Mononuclear cell (primary cell): ENCODE data around the gene RBFOX2. TPM values are rescaled to one million over a fixed set of nuclear protein-coding genes. Genes with fewer than 3 reads are reported as not detected.
"Not testable (repeated sequence)": the region's sequence is repeated elsewhere in the genome, so short reads cannot be mapped to it uniquely, and the experiment has no call there.

Experiments used
- H3K27me3 ChIP-seq: 2 replicates; pipeline ENCODE4 v1.6.0; 2011; ENCODE audit warnings: low read length, control low read depth; ENCODE audit not compliant: insufficient read depth
- H3K4me1 ChIP-seq: 2 replicates; pipeline ENCODE4 v1.5.1; 2011; ENCODE audit warnings: mild to moderate bottlenecking, low read length, control low read depth; ENCODE audit not compliant: insufficient read depth
- H3K4me3 ChIP-seq: 2 replicates; pipeline ENCODE4 v1.5.1; 2011; ENCODE audit warnings: mild to moderate bottlenecking, low read length, moderate library complexity
- H3K9me3 ChIP-seq: 2 replicates; pipeline ENCODE4 v1.5.1; 2011; ENCODE audit warnings: low read depth, mild to moderate bottlenecking, control low read depth, low read length
- total RNA-seq: library from RNA; depleted of rRNA; stranded (reverse); fragments of >200 nt; gene quantifications from one replicate; pipeline ENCODE4 v1.2.3, GENCODE V29; 2012

The RBFOX2 gene
- total RNA-seq, 1 donor: 0.42 TPM

DNA sequence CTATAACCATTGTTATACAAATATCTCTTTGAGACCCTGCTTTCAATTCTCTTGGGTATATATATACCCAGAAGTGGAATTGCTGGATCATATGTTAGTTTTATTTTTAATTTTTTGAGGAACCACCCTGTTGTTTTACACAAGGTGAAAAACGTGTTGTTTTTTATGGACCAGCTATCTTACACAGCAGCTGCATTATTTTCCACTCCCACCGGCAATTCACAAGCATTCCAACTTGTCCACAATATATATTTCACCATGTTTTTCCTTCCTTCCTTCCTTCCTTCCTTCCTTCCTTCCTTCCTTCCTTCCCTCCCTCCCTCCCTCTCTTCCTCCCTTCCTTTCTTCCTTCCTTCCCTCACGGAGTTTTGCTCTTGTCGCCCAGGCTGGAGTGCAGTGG lies 317.3 kb downstream of the RBFOX2 start:
- H3K4me1 ChIP-seq: no peaks in the 10 kb centered on the region
- H3K4me3 ChIP-seq: no peak overlapping the region
- no peaks in the 10 kb centered on the region for H3K27me3 ChIP-seq
- H3K9me3 ChIP-seq: no peaks in the 10 kb centered on the region

DNA sequence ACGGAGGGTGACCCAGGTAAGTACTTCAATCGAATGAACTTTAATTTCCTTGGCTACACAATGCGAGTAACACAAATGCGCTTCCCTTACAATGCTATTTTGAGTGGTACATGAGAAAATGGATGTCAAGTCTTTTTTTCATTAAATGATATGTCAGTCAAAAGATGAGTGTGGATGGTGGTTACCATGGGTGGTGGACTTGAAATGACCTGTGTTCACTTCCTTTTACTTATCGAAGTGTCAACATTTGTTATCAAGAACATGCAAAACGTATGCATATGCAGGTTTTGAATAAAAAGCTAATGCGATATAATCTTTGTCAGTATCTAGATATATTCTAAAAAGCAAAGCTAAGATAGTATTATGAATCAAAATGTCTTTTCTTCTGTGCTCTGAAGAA lies 319.7 kb downstream of the RBFOX2 start:
- H3K4me1 ChIP-seq: no peaks in the 10 kb centered on the region
- no peak overlapping the region for H3K4me3 ChIP-seq
- no peaks in the 10 kb centered on the region for H3K9me3 ChIP-seq
- H3K27me3 ChIP-seq: no peaks in the 10 kb centered on the region

- Histone ChIP-seq H3K4me3 (no peak overlapping the region), H3K4me1 (no peaks in the 10 kb centered on the region), H3K27me3 (no peaks in the 10 kb centered on the region), H3K9me3 (no peaks in the 10 kb centered on the region)
Measured at GRCh38 chr22:35708453-35708852, 320.2 kb downstream of the RBFOX2 start.

- H3K4me1 ChIP-seq: no peaks in the 10 kb centered on the region
- H3K9me3 ChIP-seq: no peaks in the 10 kb centered on the region
- no peak overlapping the region for H3K4me3 ChIP-seq
- H3K27me3 ChIP-seq: no peaks in the 10 kb centered on the region
Measured at GRCh38 chr22:35705141-35705540, 323.5 kb downstream of the RBFOX2 start.

DNA sequence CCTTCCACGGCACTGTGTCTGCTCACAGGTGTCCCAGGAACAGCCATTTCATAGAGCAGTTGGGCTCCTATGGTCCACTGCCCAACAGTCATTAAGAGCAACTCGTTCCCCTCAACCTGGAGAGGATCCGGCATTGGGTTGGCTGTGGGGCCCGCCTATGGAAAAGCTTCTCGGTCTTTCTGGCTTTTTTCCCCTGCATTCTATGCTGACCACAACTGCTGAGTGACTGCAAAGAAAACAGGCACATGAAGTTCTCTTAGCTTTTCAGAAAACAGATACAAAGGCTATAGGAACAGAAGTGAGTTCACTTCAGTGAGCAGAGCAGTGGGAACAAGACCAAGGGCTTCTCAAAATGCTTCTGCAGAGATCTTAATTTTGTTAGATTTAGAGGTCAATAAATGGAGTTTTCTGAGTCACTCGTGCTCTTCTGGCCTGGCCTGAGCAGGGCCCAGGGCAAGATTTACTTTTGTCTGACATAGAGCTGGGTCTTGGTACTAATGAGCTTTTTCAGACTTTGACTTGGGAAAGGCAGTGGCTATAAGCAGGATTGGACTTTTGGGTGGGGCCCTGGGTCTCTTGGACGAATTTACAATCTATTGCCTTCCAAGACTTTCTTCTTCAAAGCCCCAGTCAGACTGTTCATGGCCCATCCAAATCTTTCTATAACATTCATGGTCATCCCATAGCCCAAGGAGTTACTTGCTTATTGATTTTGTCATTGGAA lies 324.6 kb downstream of the RBFOX2 start:
- Histone ChIP-seq H3K9me3 (no peaks in the 10 kb centered on the region), H3K4me1 (no peaks in the 10 kb centered on the region), H3K4me3 (no peak overlapping the region), H3K27me3 (no peaks in the 10 kb centered on the region)

DNA sequence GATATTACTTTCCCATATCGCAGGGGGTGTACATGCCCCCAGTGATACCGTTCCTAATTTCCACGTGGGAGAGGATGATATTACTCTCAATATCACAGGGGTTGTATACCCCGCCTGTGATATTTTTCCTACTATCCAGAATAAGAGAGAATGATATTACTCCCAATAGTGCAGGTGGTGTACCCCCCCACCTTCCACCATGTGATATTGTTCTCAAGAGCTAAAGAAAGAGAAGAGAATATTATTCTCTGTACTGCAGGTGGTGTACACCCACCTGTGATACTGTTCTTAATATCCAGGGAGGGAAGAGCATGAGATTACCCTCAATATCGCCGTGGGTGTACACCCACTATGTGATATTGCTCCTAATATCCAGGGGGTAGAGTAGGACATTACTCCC lies 328.8 kb downstream of the RBFOX2 start:
- not testable (repeated sequence) for H3K9me3 ChIP-seq, H3K4me3 ChIP-seq

GRCh38 chr22:35697142-35697541 lies 331.5 kb downstream of the RBFOX2 start:
- H3K9me3 ChIP-seq: no peaks in the 10 kb centered on the region
- H3K27me3 ChIP-seq: no peaks in the 10 kb centered on the region
- H3K4me3 ChIP-seq: no peak overlapping the region
- H3K4me1 ChIP-seq: no peaks in the 10 kb centered on the region

More for the DNA sequence above, 328.8 kb downstream of the RBFOX2 start:
- not testable (repeated sequence) for H3K27me3 ChIP-seq, H3K4me1 ChIP-seq

DNA sequence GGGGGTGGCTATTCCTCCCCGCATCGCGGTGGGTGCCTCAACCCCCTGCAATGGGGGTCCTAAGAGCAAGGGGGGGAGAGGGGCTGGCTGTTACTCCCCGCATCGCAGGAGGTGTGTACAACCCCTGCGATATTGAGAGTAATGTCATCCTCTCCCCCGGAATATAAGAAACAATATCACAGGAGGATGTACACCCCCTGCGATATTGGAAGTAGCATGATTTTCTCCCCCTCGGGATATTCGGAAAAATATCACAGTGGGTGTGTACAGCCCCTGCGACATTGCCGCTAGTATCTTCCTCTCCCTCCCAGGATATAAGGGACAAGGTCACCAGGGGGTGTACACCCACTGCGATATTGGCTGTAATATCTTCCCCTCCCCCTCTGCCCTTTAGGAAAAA lies 333.4 kb downstream of the RBFOX2 start:
- Histone ChIP-seq H3K9me3 (no peaks in the 10 kb centered on the region), H3K27me3 (no peaks in the 10 kb centered on the region), H3K4me3 (no peak overlapping the region), H3K4me1 (no peaks in the 10 kb centered on the region)

DNA sequence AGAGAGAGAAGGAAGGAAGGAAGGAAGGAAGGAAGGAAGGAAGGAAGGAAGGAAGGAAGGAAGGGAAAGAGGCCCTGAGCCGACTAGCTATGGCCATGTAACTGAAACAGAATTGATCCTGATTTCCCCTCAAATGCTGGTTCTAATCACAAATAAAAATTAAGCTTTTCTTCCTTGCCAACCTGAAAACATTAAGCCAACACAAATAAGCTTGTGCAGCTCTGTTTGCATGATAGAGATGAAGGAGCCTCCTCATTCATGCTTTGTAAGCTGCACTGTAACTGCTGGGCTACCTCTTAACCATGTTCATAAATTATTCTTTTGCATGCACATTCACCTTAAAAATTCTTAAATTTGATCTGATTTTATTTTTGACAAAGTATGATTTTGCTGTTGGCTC lies 338.6 kb downstream of the RBFOX2 start:
- no peaks in the 10 kb centered on the region for H3K9me3 ChIP-seq
- no peaks in the 10 kb centered on the region for H3K4me1 ChIP-seq
- H3K27me3 ChIP-seq: no peaks in the 10 kb centered on the region
- no peak overlapping the region for H3K4me3 ChIP-seq

GRCh38 chr22:35688913-35689675 lies 339.5 kb downstream of the RBFOX2 start:
- Histone ChIP-seq H3K27me3 (no peaks in the 10 kb centered on the region), H3K4me3 (no peak overlapping the region), H3K9me3 (no peaks in the 10 kb centered on the region), H3K4me1 (no peaks in the 10 kb centered on the region)

Other genes with a start within 250 kb of the RBFOX2 start
- gene APOL3, start 131.9 kb upstream of the RBFOX2 start, total RNA-seq: 84.2 TPM
- not detected for gene APOL4, start 173.0 kb upstream of the RBFOX2 start, total RNA-seq
- 26.7 TPM for gene APOL2, start 210.7 kb upstream of the RBFOX2 start, total RNA-seq
- gene APOL1, start 224.3 kb upstream of the RBFOX2 start, total RNA-seq: 2.7 TPM